Iris pigment epithelial cell (primary cell): ENCODE data around the gene DBP.
"Not testable (repeated sequence)": the region's sequence is repeated elsewhere in the genome, so short reads cannot be mapped to it uniquely, and the experiment has no call there.

Experiments
- DNase-seq: peaks from one replicate; pipeline ENCODE4 v3.0.0-alpha.2; 2011; ENCODE audit warnings: low read depth

The DBP gene, protein sequence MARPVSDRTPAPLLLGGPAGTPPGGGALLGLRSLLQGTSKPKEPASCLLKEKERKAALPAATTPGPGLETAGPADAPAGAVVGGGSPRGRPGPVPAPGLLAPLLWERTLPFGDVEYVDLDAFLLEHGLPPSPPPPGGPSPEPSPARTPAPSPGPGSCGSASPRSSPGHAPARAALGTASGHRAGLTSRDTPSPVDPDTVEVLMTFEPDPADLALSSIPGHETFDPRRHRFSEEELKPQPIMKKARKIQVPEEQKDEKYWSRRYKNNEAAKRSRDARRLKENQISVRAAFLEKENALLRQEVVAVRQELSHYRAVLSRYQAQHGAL

DNA sequence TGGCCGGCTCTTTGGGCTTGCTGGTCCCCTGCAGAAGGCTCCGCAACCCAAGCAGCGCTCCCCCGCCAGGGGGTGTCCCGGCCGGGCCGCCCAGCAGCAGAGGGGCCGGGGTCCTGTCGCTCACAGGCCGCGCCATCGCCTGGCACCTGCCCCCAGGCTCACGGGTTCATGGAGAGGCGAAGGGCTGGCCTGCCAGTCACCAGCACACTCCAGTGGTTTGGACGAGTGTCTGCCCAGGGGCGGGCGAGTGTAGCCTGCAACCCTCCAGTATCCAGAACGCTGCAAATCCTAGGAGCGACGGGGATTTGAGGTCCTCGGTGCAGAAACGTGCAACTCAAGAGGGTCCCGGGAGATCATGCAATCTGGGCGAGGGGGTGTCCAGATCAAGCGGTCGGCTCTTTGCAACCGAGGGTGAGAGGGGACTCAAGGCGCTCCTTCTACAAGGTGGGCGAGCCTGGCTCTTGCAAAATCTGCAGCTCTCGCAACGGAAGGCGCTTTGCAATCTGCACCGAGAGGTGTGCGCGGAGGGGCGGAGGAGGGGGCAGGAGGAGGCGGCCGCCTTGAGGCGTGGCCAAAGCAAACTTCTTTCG is at the start of gene DBP:
DBP (minus strand) TSS at position 521 of the 590 bp plus-strand sequence; CDS start at position 136, 385 bp downstream.
- no peak for DNase-seq

DNA sequence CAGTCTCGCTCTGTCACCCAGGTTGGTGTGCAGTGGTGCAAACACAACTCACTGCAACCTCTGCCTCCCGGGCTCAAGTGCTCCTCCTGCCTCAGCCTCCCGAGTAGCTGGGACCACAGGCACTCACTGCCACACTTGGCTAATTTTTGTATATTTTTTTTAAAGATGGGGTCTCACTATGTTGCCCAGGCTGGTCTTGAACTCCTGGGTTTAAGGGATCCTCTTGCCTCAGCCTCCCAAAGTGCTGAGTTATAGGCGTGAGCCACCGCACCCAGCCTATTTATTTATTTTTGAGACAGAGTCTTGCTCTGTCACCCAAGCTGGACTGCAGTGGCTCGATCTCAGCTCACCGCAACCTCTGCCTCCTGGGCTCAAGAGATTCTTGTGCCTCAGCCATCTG is 49.5 kb upstream of the DBP start:
- not testable (repeated sequence) for DNase-seq

DNA sequence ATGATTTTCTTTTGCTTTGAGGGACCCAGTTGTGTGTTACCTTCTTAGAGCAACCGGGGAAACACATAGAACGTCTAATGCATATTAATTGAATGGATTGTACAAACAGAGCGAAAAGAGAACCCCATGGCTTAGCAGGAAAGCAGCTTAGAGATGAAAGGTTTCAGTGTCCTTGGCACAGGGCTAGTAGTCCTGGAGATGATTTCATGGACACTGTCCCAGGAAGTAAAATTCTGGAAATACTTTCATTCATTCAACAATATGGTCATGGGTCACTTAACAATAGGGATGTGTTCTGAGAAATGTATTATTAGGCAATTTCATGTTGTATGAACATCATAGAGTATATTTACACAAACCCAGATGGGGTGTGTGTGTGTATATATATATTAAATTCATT is 48.9 kb upstream of the DBP start:
- DNase-seq, result peak; percentile 14

DNA sequence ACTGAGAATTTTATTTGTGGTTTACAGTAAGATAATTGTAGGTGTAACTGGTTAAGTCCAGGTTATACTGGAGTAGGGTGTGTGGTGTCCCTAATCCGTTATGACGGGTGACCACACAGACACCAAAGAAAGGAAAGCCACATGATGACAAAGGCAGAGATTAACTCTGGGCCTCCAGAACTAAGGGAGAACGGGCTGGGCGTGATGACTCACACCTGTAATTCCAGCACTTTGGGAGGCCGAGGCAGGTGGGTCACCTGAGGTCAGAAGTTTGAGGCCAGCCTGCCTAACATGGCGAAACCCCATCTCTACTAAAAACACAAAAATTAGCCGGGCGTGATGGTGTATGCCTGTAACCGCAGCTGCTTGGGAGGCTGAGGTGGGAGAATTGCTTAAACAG is 48.4 kb upstream of the DBP start:
- no peak for DNase-seq

DNA sequence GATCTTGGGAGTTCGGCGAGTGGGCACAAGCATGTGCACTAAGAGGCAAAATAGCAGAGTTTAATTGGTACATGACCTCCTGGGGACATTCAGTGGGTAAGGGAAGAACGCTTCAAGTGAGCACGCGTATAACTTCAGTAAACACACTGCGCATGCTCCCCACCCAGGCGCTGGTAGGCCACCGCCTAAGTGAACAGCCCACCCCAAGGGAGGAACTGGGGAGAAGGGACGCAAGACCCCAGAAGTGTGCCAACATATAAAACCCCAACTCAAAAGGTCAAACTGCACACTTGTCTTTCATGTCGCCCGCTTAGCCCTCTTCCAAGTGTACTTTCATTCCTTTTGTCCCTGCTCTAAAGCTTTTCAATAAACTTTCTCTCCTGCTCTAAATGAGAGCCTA is 46.2 kb upstream of the DBP start:
- DNase-seq, result peak; percentile 33

DNA sequence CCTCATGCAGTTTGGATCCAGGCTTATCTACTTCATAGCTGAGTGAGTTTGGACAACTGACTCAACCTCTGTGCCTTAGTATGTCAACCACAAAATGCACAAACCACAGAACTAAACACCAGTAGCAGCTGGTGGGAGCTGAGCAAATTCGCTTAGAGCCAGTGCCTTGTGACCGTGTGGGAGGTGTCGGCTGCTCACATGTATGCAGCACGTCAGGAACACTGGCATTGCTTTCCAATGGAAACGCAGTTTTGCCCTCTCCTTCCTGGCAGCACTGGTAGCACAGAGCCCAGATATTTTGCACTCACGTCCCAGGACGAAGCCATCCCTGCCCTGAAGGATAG is 43.9 kb upstream of the DBP start:
- peak; percentile 69 for DNase-seq

DNA sequence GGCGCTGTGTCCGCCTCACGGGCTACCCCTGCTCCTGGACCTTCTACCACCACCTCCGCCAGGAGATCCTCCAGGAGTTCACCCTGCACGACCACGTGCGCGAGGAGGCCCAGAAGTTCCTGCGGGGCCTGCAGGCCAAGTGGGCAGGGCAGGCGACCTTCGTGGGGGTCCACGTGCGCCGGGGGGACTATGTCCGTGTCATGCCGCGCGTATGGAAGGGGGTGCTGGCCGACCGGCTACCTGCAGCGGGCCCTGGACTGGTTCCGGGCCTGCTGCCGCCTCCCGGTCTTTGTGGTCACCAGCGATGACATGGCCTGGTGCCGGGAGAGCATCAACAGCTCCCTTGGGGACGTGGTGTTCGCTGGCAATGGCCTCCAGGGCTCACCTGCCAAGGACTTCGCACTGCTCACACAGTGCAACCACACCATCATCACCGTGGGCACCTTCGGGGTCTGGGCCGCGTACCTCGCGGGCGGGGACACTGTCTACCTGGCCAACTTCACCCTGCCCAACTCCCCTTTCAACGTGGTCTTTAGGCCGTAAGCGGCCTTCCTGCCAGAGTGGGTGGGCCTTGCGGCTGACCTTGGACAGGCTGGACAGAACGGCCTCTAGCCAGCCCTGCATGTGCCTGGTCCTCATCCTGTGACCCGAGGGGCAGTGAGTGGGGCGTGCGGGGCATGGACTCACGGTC is 43.4 kb upstream of the DBP start:
- DNase-seq, result no peak

DNA sequence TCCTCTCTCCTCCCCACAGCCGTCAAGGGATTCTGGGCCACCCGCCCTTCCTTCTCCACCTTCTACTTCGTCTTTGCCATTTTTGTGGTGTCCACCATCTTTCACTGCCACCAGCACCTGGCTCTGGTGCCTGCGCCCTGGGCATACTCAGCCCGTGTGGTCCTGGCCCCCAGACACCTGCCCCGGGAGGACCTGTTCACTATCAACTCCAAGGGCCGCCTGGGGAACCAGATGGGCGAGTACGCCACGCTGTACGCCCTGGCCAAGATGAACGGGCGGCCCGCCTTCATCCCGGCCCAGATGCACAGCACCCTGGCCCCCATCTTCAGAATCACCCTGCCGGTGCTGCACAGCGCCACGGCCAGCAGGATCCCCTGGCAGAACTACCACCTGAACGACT is 42.8 kb upstream of the DBP start:
- not testable (repeated sequence) for DNase-seq

DNA sequence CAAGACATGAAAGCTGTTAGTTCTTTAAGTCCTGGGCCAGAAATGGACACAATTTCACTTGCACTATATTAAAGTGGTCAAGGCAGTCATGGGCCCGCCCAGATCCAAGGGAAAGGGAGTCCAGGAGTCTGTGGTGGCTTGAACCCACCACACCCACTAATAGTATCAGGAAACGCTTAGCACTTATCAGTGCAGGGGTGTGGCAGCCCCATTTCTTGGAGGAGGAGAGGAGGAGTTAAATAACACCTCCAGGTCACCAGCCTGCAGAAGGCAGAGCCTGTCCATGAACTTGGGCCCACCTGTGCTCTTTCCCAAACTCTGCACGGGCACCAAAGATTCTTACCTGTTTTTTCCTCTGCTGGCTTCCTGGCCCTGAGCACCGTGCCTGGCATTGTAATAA is 41.0 kb upstream of the DBP start:
- no peak for DNase-seq

DNA sequence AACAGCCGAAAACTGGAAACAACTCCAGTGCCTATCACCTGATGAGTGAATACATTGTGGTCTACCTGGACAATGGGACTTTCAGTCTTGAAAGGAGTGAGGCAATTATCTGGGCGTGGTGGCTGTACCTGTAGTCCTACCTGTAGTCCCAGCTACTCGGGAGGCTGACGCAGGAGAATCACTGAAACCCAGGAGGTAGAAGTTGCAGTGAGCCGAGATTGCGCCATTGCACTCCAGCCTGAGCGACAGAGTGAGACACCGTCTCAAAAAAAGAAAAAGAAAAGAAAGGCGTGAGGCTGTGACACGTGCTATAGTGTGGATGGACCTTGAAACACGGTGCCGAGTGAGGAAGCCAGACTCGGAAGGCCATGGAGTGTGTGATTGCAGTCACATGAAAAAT is 39.7 kb upstream of the DBP start:
- DNase-seq, result no peak

DNA sequence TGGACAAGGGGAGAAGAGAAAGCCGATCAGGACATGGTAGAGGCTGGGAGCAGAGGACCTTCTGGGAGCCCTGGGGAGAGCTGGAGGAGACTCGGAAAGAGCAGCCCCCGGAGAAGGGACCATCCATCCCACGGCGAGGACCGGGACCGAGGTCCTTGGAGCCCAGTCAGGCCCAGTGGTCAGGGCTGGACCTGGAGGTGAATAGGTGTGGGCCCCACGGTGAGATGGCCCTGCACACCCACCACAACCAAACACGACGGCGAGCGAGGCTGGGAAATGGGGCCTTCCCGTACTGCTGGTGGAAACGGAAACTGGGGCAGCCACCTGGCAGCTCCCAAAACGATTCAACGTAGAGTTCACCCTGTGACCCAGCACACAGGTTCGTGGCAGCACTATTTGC is 39.3 kb upstream of the DBP start:
- DNase-seq, result no peak

DNA sequence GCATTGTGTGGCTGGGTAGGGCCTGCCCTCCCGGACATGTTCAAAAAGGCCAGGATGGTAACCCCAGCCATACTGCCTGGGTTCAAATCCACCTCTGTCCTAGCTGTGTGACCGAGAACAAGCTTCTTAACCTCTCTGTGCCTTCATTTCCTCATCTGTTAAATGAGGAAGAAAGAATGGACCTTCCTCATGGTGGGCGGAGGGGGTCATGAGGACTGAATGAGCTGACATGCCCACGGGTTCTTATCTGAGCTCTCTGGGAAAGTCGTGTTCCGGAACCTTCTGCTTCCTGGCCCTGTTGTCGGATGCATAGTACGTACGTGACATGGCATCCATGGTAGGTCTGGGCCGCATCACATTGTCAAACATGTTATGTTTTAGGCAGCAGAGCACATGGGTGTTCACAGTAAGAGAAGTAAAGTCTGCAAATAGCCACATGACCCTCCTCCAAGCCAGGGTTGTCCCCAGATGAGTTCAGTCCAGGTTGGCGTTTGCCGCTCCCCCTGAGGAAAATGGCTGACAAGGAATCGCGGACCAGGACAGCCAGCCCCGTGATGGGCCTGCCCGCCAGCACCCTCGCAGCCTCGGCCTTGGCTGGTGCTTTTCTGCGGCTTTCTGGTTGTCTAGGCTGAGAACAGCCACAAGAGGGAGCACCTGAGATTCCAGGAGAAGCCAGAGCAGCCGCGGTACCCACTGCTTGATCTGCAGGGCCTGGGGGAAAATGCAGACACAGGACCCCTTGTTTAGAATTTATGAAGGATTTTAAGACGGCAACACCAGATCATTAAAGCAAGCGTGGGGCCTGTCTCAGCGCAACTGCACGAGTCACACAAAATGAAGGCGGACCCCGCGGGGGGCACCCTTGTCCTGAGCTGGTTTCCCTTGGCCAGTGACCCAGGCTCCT is 38.0 kb upstream of the DBP start:
- peak; percentile 71 for DNase-seq

DNA sequence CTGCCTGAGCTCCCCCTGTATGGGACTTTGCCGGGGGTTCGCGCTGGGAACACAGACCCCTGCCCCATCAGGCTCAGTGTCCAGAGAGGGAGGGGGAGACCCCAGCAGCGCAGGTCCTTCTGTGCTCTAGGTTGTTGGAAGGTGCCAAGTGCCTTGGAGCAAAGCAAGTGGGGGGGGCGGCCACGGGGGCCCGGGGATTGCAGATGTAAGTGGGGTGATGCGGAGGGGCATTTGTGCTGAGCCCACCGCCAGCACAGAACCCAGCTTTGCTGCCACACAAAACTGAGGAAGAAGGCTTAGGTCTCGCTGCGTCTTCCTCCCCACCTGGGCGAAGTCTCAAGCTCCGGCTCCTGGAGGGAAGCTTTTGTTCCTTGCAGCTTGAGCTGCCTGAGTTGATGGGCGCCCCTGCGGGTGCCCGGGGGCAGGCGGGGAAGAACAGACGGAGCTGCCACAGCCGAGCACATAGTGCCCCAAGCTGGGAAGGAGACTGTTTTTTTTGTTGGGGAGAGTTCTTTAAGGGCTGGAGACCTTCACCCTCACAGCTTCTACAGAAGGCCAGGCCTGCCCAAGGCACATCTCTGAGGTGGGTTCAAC is 37.1 kb upstream of the DBP start:
- no peak for DNase-seq

DNA sequence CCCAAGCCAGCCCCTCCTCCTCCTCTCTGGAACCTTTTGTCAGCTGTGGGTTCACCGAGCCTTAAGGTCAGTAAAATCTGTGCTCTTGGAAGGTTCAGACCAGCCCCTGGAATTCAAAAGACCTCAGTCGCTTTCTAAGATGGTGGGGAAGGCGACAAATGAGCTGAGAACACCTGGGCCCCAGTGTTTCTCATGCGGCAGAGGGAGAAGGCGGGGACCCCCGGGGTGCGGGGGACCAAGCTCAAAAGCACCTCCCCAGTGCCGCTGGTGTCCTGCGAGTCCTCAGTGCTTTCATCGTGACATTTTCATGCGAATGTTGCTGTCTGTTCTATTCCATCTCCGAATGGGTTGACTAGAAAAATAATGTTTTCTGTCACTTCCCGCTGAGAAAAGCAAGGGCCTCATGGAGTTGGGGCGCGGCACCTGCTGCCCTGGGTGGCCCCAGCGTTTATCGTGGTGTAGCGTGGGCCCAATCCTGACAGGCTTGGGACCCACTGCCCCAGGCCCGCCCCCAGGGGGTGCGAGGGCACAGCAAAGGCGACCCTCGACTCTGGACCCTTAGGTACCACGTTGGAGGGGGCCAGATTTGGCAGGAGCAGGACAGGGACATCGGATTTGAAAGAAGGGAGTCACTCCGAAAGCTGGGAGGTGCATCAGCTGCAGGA is 36.4 kb upstream of the DBP start:
- DNase-seq, result no peak

DNA sequence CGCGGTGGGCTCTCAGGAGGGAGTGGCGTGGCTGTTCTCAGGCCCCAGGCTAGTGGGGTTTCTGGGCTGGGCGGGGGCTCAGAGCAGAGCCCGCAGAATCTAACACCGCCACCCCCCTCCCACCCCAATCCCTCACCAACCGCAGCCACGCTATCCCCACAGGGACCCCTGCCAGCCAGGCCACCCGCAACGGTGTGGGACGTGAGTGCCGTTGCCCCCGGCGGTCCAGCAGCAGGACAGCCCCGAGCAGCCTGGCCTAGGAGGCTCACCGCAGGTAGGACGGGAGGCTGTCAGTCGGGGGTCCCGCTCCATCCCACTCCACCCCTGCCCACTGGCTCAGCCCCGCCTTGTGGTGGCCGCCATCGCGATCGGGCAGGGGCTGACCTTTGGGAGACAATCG is 35.8 kb upstream of the DBP start, which contains the start of gene NTN5:
NTN5 (minus strand) TSS at position 24 of the 400 bp plus-strand sequence. CDS start 2,031 bp downstream, outside the sequence.
- DNase-seq, result no peak

DNA sequence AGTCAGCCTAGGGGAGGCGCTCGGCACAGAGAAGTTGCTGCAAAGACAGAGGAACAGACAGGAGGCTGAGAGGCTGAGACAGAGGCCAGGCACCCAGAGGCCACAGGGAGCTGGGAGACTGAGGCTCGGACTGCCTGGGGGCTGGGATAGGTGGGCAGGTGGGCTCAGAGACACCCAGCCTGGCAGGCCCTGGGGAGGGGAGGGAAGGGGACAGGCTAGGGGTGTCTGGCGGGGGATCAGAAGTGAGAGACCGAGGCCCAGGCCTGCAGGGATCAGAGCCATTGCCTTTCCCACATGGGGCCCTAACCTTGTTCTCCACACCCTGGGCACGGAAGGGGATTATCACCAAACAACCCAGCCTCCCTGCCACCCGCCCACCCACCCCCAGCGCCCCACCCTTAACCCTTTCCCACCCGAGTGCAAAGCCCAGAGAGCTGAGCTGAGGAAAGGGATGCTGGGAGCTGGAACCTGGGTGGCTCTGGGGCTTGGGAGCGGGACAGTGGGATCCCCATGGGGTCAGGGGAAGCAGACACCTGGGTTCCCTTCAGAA is 34.3 kb upstream of the DBP start:
- DNase-seq, result no peak

DNA sequence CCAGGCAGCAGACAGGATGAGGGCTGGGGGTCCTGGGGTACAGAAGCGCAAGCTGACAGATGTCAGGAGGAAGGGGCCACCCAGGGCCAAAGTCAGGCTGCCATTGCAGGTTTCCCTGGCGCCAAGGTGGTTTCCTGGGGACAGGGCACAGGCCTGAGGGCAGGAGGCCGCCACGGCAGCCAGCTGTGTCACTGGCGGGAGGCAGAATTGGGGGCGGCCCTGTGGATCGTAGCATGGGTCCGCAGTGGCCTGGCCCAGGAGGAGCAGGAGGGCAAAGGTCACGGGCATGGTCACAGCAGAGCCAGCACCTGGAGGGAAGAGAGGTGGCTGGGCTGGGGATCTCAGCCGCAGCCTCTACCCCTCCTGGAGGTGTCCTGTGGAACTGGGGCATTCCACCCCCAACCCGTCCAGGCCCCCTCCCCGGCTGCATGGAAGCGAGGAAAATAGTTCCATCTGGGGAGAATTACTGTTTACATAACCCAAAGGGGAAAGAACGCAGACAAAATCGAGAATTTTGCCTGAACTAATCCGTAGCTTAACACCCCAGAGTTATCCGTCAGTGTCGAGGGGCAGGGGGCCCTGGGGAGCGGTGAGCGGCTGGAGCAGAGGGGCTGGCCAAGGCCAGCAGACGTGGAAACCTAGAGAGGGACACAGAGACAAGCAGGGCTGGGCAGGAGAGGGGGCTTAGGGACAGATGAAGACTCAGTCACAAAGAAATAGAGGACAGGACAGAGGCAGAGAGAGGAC is 33.7 kb upstream of the DBP start:
- no peak for DNase-seq

DNA sequence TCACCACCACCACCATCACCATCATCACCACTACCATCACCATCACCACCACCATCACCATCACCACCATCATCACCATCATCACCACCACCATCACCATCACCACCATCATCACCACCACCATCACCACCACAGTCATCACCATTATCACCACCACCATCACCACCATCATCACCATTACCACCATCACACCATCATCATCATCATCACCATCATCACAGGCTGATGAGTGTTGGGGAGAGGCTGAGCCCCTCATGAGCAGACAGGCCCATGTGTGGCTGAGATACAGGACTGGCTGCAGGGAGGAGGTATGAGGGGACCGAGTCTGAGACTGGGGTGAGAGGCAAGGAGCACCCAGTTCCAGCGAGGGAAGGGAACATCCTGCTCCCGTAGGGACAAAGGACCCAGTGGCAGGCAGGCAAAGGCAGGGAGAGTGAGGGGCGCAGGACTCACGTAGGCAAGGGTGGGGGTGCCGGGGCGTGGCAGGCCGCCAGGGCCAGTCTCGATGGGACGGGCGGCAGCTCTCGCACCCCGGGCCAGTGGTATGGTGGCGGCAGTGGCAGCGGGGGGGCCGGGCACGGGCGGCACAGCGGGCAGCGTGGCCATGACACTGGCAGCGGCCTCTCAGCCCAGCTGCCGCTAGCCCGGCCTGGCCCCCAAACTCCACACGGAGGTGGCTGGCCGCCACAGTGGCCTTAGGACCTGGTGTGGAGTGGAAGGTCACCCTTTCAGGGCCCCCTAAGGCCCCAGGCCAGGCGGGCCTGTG is 32.9 kb upstream of the DBP start:
- no peak for DNase-seq

DNA sequence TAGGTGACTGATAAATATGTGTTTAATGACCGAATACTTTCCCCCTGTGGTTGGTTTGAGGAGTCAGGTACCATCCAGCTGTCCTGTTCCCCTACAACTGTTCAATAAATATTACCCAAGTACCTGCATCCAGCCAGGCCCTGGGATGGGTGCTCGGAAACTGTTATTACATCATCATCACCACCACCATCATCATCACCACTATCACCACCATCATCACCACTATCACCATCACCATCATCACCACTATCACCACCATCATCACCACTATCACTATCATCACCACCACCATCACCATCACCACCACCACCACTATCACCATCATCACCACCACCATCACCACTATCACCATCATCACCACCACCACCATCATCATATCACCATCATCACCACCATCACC is 31.6 kb upstream of the DBP start:
- DNase-seq, result no peak

DNA sequence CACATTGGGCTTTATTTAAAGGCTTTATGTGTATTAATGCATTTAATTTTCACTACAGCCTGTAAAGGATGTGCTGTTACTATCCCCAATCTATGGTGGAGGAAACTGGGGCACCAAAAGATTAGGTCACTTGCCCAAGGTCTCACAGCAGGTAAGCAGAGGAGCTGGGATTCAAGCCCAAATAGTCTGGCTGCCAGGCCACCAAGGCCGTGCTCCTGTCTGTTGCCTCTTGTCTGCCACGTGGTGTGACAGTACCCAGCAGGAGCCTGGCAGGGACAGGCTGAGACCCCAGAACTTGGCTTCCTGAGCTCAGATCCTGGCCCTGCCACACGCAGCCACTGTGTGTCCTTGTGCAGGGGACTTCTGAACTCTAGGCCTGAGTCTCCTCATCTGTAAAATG is 31.2 kb upstream of the DBP start:
- DNase-seq, result no peak
